PC-9 (cell line): ENCODE data around the gene ARFGAP1. TPM values are rescaled to one million over a fixed set of nuclear protein-coding genes. Genes with fewer than 3 reads are reported as not detected.

Source experiments
- BruUV-seq: library from RNA; stranded (reverse); fragments of 400-500 nt; replicated peaks from 2 replicates; lab custom pipeline; 2021; lab: Mats Ljungman, UMichigan
- CTCF ChIA-PET: fragments of 300-600 bp; sonication (Branson Sonifier 250); formaldehyde crosslinking; loops from one replicate; lab custom pipeline; 2022; ENCODE audit warnings: antibody characterized with exemption; lab: Charles Lee
- POLR2A ChIA-PET: fragments of 300-600 bp; sonication (Branson Sonifier 250); formaldehyde crosslinking; loops from one replicate; lab custom pipeline; 2022; ENCODE audit warnings: antibody characterized with exemption; ENCODE audit not compliant: unreplicated experiment; lab: Charles Lee
- DNase-seq, 2 experiments: peaks; one replicate each; pipeline versions ENCODE4 v3.0.0 to v3.0.0-alpha.2; 2015 to 2022; ENCODE audit warnings: mixed read lengths in 1 of 2
- H2AFZ ChIP-seq: fragments of 200-600 bp; sonication (generic); 2 replicates; pipeline ENCODE4 v1.8.1; 2017; ENCODE audit warnings: antibody characterized with exemption
- H3F3A ChIP-seq: fragments of 200-600 bp; sonication (generic); 2 replicates; pipeline ENCODE4 v1.8.1; 2017; ENCODE audit warnings: antibody characterized with exemption, mild to moderate bottlenecking, low read depth; ENCODE audit not compliant: insufficient read depth
- H3K27ac ChIP-seq: fragments of 200-600 bp; sonication (generic); 2 replicates; pipeline ENCODE4 v1.6.1; 2016; ENCODE audit warnings: mixed run types
- H3K27me3 ChIP-seq: fragments of 200-600 bp; sonication (generic); 2 replicates; pipeline ENCODE4 v1.6.1; 2016; ENCODE audit warnings: low read depth, mixed run types; ENCODE audit not compliant: insufficient read depth
- H3K36me3 ChIP-seq: fragments of 200-600 bp; sonication (generic); 2 replicates; pipeline ENCODE4 v1.6.1; 2016; ENCODE audit warnings: low read depth, mixed run types
- H3K4me1 ChIP-seq: fragments of 200-600 bp; sonication (generic); replicated peaks from 2 replicates; pipeline ENCODE4 v1.6.1; 2016; ENCODE audit warnings: mixed run types; ENCODE audit not compliant: insufficient read depth
- H3K4me2 ChIP-seq: fragments of 200-600 bp; sonication (generic); 2 replicates; pipeline ENCODE4 v1.6.1; 2017; ENCODE audit warnings: mixed run types
- H3K4me3 ChIP-seq: fragments of 200-600 bp; sonication (generic); 2 replicates; pipeline ENCODE4 v1.6.1; 2016; ENCODE audit warnings: mixed run types
- H3K79me2 ChIP-seq: fragments of 200-600 bp; sonication (generic); 2 replicates; pipeline ENCODE4 v1.6.1; 2017; ENCODE audit warnings: low read depth, mixed run types
- H3K9me2 ChIP-seq: fragments of 200-600 bp; sonication (generic); 2 replicates; pipeline ENCODE4 v1.8.1; 2017; ENCODE audit warnings: mild to moderate bottlenecking; ENCODE audit not compliant: insufficient read depth
- H3K9me3 ChIP-seq: fragments of 200-600 bp; sonication (generic); 2 replicates; pipeline ENCODE4 v1.8.1; 2016; ENCODE audit warnings: low read depth; ENCODE audit not compliant: insufficient read depth
- H4K20me1 ChIP-seq: fragments of 200-600 bp; sonication (generic); 2 replicates; pipeline ENCODE4 v1.8.1; 2017; ENCODE audit not compliant: insufficient read depth
- EZH2 ChIP-seq: fragments of 200-600 bp; sonication (generic); IDR thresholded peaks from 2 replicates; pipeline ENCODE4 v1.8.0; 2017; ENCODE audit warnings: antibody characterized with exemption, low read depth
- intact Hi-C: fragments of 100-400 bp; cut with micrococcal nuclease; formaldehyde crosslinking; loops from one replicate; pipeline ENCODE4 v1.10.0; 2022; ENCODE audit not compliant: unreplicated experiment
- total RNA-seq: library from RNA; stranded (reverse); gene quantifications from 2 replicates; pipeline ENCODE4 v1.2.3, GENCODE V29; 2021
- TF ChIP-seq, protein P1 (sequence below): fragments of 200-600 bp; sonication (generic); conservative IDR thresholded peaks from 2 replicates; pipeline ENCODE4 v1.6.1; 2017; ENCODE audit warnings: mixed run types, antibody characterized with exemption, mild to moderate bottlenecking, moderate library complexity

ARFGAP1 gene
- total RNA-seq, 1 experiment from 2014 or later = 89.0 TPM

DNA sequence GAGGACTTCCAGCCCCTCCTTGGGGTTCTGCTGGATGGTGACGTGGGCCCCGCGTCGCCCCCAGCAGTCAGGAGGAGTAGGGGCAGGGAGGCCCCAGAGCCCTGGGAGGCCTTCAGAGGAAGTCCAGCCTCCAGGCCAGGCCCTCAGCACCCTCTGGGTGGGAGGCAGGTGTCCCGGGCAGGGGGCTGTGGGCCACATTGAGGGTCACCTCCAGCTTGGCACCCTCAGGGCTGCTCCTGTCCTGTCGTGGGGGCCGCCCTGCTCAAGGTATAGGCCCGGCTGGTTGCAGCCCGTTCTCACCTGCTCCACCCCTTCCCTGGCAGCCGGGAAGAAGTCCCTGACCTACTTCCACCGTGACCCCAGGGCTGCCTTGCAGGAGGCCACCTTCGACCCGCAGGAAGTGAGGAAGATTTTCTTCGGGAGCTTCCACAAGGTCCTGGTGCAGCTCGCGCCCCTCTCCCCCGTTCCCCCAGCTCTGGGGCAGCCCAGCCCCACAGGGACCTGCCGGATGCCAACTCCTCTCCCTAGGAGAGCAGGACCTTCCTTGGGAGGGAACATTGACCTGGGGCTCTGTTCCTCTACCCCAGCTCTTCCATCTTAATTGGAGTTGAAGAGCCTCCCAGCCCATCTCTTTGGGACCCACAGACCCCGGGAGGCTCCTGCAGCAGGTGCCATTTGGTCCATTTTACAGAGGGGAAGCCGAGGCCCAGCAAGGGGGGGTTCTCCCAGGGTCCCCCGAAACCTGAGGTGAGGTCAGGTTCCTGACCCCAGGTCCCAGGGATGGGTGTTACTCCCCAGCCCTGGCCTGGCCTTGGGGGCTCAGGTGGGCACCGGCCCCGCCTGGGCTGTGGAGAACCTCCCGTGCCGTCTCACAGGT lies 46.8 kb downstream of the ARFGAP1 start:
- no peaks in the 10 kb centered on the region for H3F3A ChIP-seq
- H3K4me3 ChIP-seq = no peak overlapping the region
- H3K9me3 ChIP-seq = no peaks in the 10 kb centered on the region
- no peaks in the 10 kb centered on the region for H4K20me1 ChIP-seq
- no peak overlapping the region for H3K27ac ChIP-seq
- H3K36me3 ChIP-seq = no peaks in the 10 kb centered on the region
- no peaks in the 10 kb centered on the region for H3K79me2 ChIP-seq
- POLR2A ChIA-PET = no interaction called here
- no peak for DNase-seq
- H3K4me2 ChIP-seq = no peak overlapping the region
- H3K9me2 ChIP-seq = no peaks in the 10 kb centered on the region
- peaks cover 94% of the 10 kb centered on the region for H3K27me3 ChIP-seq
- H3K4me1 ChIP-seq = no peaks in the 10 kb centered on the region
- no TSS peak for BruUV-seq
- intact Hi-C loops = no loop called here
- TF ChIP-seq, protein P1, sequence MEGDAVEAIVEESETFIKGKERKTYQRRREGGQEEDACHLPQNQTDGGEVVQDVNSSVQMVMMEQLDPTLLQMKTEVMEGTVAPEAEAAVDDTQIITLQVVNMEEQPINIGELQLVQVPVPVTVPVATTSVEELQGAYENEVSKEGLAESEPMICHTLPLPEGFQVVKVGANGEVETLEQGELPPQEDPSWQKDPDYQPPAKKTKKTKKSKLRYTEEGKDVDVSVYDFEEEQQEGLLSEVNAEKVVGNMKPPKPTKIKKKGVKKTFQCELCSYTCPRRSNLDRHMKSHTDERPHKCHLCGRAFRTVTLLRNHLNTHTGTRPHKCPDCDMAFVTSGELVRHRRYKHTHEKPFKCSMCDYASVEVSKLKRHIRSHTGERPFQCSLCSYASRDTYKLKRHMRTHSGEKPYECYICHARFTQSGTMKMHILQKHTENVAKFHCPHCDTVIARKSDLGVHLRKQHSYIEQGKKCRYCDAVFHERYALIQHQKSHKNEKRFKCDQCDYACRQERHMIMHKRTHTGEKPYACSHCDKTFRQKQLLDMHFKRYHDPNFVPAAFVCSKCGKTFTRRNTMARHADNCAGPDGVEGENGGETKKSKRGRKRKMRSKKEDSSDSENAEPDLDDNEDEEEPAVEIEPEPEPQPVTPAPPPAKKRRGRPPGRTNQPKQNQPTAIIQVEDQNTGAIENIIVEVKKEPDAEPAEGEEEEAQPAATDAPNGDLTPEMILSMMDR = no peak
- no peak for TF ChIP-seq EZH2
- CTCF ChIA-PET = no interaction called here
- H2AFZ ChIP-seq = no peak overlapping the region

- Histone ChIP-seq H3K4me1 (no peaks in the 10 kb centered on the region), H3K27me3 (peaks cover 94% of the 10 kb centered on the region), H3K4me3 (no peak overlapping the region), H2AFZ (no peak overlapping the region), H4K20me1 (no peaks in the 10 kb centered on the region), H3K4me2 (no peak overlapping the region), H3K27ac (no peak overlapping the region), H3K79me2 (no peaks in the 10 kb centered on the region), H3K9me2 (no peaks in the 10 kb centered on the region), H3K9me3 (no peaks in the 10 kb centered on the region), H3K36me3 (no peaks in the 10 kb centered on the region), H3F3A (no peaks in the 10 kb centered on the region)
- POLR2A ChIA-PET = no interaction called here
- no peak for DNase-seq
- BruUV-seq = no TSS peak
- no peak for TF ChIP-seq EZH2
- TF ChIP-seq, protein P1 = no peak
- intact Hi-C loops = no loop called here
- CTCF ChIA-PET = no interaction called here
These were observed 47.5 kb downstream of the ARFGAP1 start for GRCh38 chr20:63320041-63320511.

- BruUV-seq = no TSS peak
These were observed 48.1 kb downstream of the ARFGAP1 start for GRCh38 chr20:63320616-63321147.

More at GRCh38 chr20:63320616-63321147, 48.1 kb downstream of the ARFGAP1 start:
- no peak overlapping the region for H2AFZ ChIP-seq
- CTCF ChIA-PET = interaction anchor here (1.1 kb wide), 1 partner anchor 11 kb away, joined by 4 read pairs; no protein-coding TSS in a partner anchor
- intact Hi-C loops = no loop called here
- no peak for DNase-seq
- TF ChIP-seq, protein P1 = no peak
- no peak for TF ChIP-seq EZH2
- no peak overlapping the region for H3K4me3 ChIP-seq
- H3K4me1 ChIP-seq = no peaks in the 10 kb centered on the region
- peaks cover 94% of the 10 kb centered on the region for H3K27me3 ChIP-seq
- no peak overlapping the region for H3K4me2 ChIP-seq
- H3K9me3 ChIP-seq = no peaks in the 10 kb centered on the region
- H3K79me2 ChIP-seq = no peaks in the 10 kb centered on the region
- POLR2A ChIA-PET = no interaction called here
- no peaks in the 10 kb centered on the region for H3K9me2 ChIP-seq
- H3K36me3 ChIP-seq = no peaks in the 10 kb centered on the region
- H3F3A ChIP-seq = no peaks in the 10 kb centered on the region
- no peak overlapping the region for H3K27ac ChIP-seq
- H4K20me1 ChIP-seq = no peaks in the 10 kb centered on the region
